Neural progenitor cell (in vitro differentiated cells): Measurements from ENCODE around the gene SPATA19. TPM values are rescaled to one million over a fixed set of nuclear protein-coding genes. Genes with fewer than 3 reads are reported as not detected.

Experiments
- DNase-seq: peaks from one replicate; pipeline ENCODE4 v3.0.0-alpha.2; 2016; ENCODE audit warnings: low spot score
- H2AFZ ChIP-seq: fragments of 200-600 bp; sonication (generic); replicated peaks from 2 replicates; pipeline ENCODE4 v1.6.1; 2016; ENCODE audit warnings: antibody characterized with exemption
- H3F3A ChIP-seq: fragments of 200-600 bp; sonication (generic); 2 replicates; pipeline ENCODE4 v1.6.1; 2016; ENCODE audit warnings: antibody characterized with exemption, low read depth
- H3K27ac ChIP-seq: fragments of 200-600 bp; sonication (generic); 2 replicates; pipeline ENCODE4 v1.5.1; 2016; ENCODE audit warnings: mild to moderate bottlenecking
- H3K27me3 ChIP-seq: fragments of 200-600 bp; sonication (generic); 2 replicates; pipeline ENCODE4 v1.6.1; 2016; ENCODE audit warnings: mild to moderate bottlenecking, moderate library complexity
- H3K36me3 ChIP-seq: fragments of 200-600 bp; sonication (generic); 2 replicates; pipeline ENCODE4 v1.5.1; 2016
- H3K4me1 ChIP-seq: fragments of 200-600 bp; sonication (generic); 2 replicates; pipeline ENCODE4 v1.6.1; 2016; ENCODE audit warnings: mixed run types
- H3K4me2 ChIP-seq: fragments of 200-600 bp; sonication (generic); 2 replicates; pipeline ENCODE4 v1.6.1; 2016
- H3K4me3 ChIP-seq: fragments of 200-600 bp; sonication (generic); 2 replicates; pipeline ENCODE4 v1.5.1; 2016
- H3K79me2 ChIP-seq: fragments of 200-600 bp; sonication (generic); 2 replicates; pipeline ENCODE4 v1.6.1; 2016; ENCODE audit warnings: low read depth
- H3K9ac ChIP-seq: fragments of 200-600 bp; sonication (generic); 2 replicates; pipeline ENCODE4 v1.6.1; 2016
- H3K9me3 ChIP-seq: fragments of 200-600 bp; sonication (generic); 2 replicates; pipeline ENCODE4 v1.5.1; 2016; ENCODE audit warnings: low read depth
- H4K20me1 ChIP-seq: fragments of 200-600 bp; sonication (generic); 2 replicates; pipeline ENCODE4 v1.6.1; 2016; ENCODE audit warnings: low read depth
- H3K27ac Mint-ChIP-seq: 3 replicates; pipeline ENCODE4 v1.8.0; 2021; ENCODE audit warnings: mixed read lengths
- H3K27me3 Mint-ChIP-seq: 2 replicates; pipeline ENCODE4 v1.8.0; 2022; ENCODE audit warnings: low read depth, mild to moderate bottlenecking, inconsistent platforms, moderate library complexity, mixed read lengths; ENCODE audit not compliant: insufficient read depth
- H3K36me3 Mint-ChIP-seq: 3 replicates; pipeline ENCODE4 v1.8.0; 2021; ENCODE audit warnings: mixed read lengths
- H3K4me1 Mint-ChIP-seq: 3 replicates; pipeline ENCODE4 v1.8.0; 2021; ENCODE audit warnings: mixed read lengths
- H3K4me3 Mint-ChIP-seq: 3 replicates; pipeline ENCODE4 v1.8.0; 2021; ENCODE audit warnings: mild to moderate bottlenecking, moderate library complexity, mixed read lengths
- H3K9me3 Mint-ChIP-seq: 3 replicates; pipeline ENCODE4 v1.8.0; 2020; ENCODE audit warnings: mixed read lengths
- CTCF ChIP-seq: fragments of 200-600 bp; sonication (generic); IDR thresholded peaks from 2 replicates; pipeline ENCODE4 v1.5.1; 2017; ENCODE audit warnings: antibody characterized with exemption, mild to moderate bottlenecking
- EZH2 ChIP-seq: fragments of 200-600 bp; sonication (generic); IDR thresholded peaks from 2 replicates; pipeline ENCODE4 v1.6.1; 2017; ENCODE audit warnings: antibody characterized with exemption, mild to moderate bottlenecking, moderate library complexity
- EZH2phosphoT487 ChIP-seq: fragments of 200-600 bp; sonication (generic); IDR thresholded peaks from 2 replicates; pipeline ENCODE4 v1.6.1; 2017; ENCODE audit warnings: antibody characterized with exemption
- total RNA-seq: library from RNA; depleted of rRNA; stranded (reverse); fragments of >200 nt; gene quantifications from 2 replicates; pipeline ENCODE4 v1.2.3, GENCODE V29; 2015; ENCODE audit warnings: low replicate concordance

Gene SPATA19
- total RNA-seq, 1 donor from 2014 or later, result not detected

- no peak overlapping the region for H3K4me3 ChIP-seq
- no peaks in the 10 kb centered on the region for H3K4me1 ChIP-seq
- H3K36me3 ChIP-seq, result no peaks in the 10 kb centered on the region
- H3K27me3 ChIP-seq, result no peaks in the 10 kb centered on the region
- no peak overlapping the region for H3K27ac ChIP-seq
- no peak for DNase-seq
- H2AFZ ChIP-seq, result no peak overlapping the region
- no peaks in the 10 kb centered on the region for H4K20me1 ChIP-seq
- H3K4me2 ChIP-seq, result no peak overlapping the region
- no peak overlapping the region for H3K9ac ChIP-seq
- no peaks in the 10 kb centered on the region for H3F3A ChIP-seq
- no peaks in the 10 kb centered on the region for H3K36me3 Mint-ChIP-seq
- no peak overlapping the region for H3K27ac Mint-ChIP-seq
- no peaks in the 10 kb centered on the region for H3K9me3 ChIP-seq
- H3K4me1 Mint-ChIP-seq, result peaks cover 20% of the 10 kb centered on the region
- peaks cover 5% of the 10 kb centered on the region for H3K9me3 Mint-ChIP-seq
- H3K27me3 Mint-ChIP-seq, result peaks cover 12% of the 10 kb centered on the region
- TF ChIP-seq CTCF (no peak), EZH2 (no peak), EZH2phosphoT487 (no peak)
- no peaks in the 10 kb centered on the region for H3K79me2 ChIP-seq
- H3K4me3 Mint-ChIP-seq, result no peak overlapping the region
Observed at GRCh38 chr11:133818302-133818701, 27.0 kb downstream of the SPATA19 start.

GRCh38 chr11:133817449-133817848, 27.9 kb downstream of the SPATA19 start:
- H3K36me3 ChIP-seq, result no peaks in the 10 kb centered on the region
- no peak for DNase-seq
- Mint-ChIP-seq H3K36me3 (no peaks in the 10 kb centered on the region), H3K27ac (no peak overlapping the region), H3K4me1 (peaks cover 24% of the 10 kb centered on the region), H3K4me3 (no peak overlapping the region), H3K9me3 (peaks cover 5% of the 10 kb centered on the region), H3K27me3 (peaks cover 12% of the 10 kb centered on the region)
- no peak overlapping the region for H3K4me3 ChIP-seq
- H3F3A ChIP-seq, result no peaks in the 10 kb centered on the region
- no peaks in the 10 kb centered on the region for H3K79me2 ChIP-seq
- H2AFZ ChIP-seq, result no peak overlapping the region
- no peak overlapping the region for H3K4me2 ChIP-seq
- H3K9ac ChIP-seq, result no peak overlapping the region
- TF ChIP-seq EZH2phosphoT487 (no peak), CTCF (no peak)
- H3K9me3 ChIP-seq, result no peaks in the 10 kb centered on the region
- H4K20me1 ChIP-seq, result no peaks in the 10 kb centered on the region
- no peaks in the 10 kb centered on the region for H3K27me3 ChIP-seq
- H3K4me1 ChIP-seq, result peaks cover 5% of the 10 kb centered on the region
- no peak overlapping the region for H3K27ac ChIP-seq

GRCh38 chr11:133816146-133816870, 29.0 kb downstream of the SPATA19 start:
- no peaks in the 10 kb centered on the region for H3K9me3 ChIP-seq
- peaks cover 30% of the 10 kb centered on the region for H3K4me1 Mint-ChIP-seq
- no peak overlapping the region for H3K4me2 ChIP-seq
- H3K27ac Mint-ChIP-seq, result peak overlapping the region; percentile 3
- H4K20me1 ChIP-seq, result no peaks in the 10 kb centered on the region
- H3K9ac ChIP-seq, result no peak overlapping the region
- no peaks in the 10 kb centered on the region for H3K79me2 ChIP-seq
- H3K4me3 ChIP-seq, result no peak overlapping the region
- peaks cover 10% of the 10 kb centered on the region for H3K27me3 Mint-ChIP-seq
- H3K4me1 ChIP-seq, result peaks cover 14% of the 10 kb centered on the region
- H3K36me3 Mint-ChIP-seq, result no peaks in the 10 kb centered on the region
- no peaks in the 10 kb centered on the region for H3F3A ChIP-seq
- no peaks in the 10 kb centered on the region for H3K36me3 ChIP-seq
- H3K9me3 Mint-ChIP-seq, result peaks cover 5% of the 10 kb centered on the region
- no peak overlapping the region for H3K27ac ChIP-seq
- no peak for DNase-seq
- TF ChIP-seq EZH2 (no peak), CTCF (no peak), EZH2phosphoT487 (no peak)
- no peak overlapping the region for H2AFZ ChIP-seq
- no peaks in the 10 kb centered on the region for H3K27me3 ChIP-seq
- H3K4me3 Mint-ChIP-seq, result no peak overlapping the region
